ENCODE measurements around the gene ENPP3. TPM values are rescaled to one million over a fixed set of nuclear protein-coding genes. Genes with fewer than 3 reads are reported as not detected.
A peak's percentile ranks its signal among the peaks of the same experiment; 100 is the strongest.

ENPP3 gene
- total and polyA plus RNA-seq, 2 of the 13 experiments (the other 11 are each of a cell fraction or from before 2014, with no cell fraction given): 40.0 to 75.4 TPM

- TF ChIP-seq ARHGAP35 (CRISPR knock-in tag; IDR thresholded peaks at IDR 0.05; ENCODE audit: borderline replicate concordance) (no peak), MYNN (CRISPR knock-in tag; IDR thresholded peaks at IDR 0.05; ENCODE audit: low read depth) (no peak), ZBTB46 (CRISPR knock-in tag; IDR thresholded peaks at IDR 0.05; ENCODE audit: borderline replicate concordance) (no peak), ZNF230 (CRISPR knock-in tag; IDR thresholded peaks at IDR 0.05) (no peak), TEAD3 (CRISPR knock-in tag; optimal IDR thresholded peaks at IDR 0.05; ENCODE audit: borderline replicate concordance) (peak; percentile 63), NFIC (IDR thresholded peaks at IDR 0.05; ENCODE audit: low read length) (peak; percentile 86), ZNF10 (CRISPR knock-in tag; IDR thresholded peaks at IDR 0.05; ENCODE audit: borderline replicate concordance, low read depth) (no peak), CEBPG (CRISPR knock-in tag; IDR thresholded peaks at IDR 0.05) (peak; percentile 52), EED (CRISPR knock-in tag; IDR thresholded peaks at IDR 0.05) (no peak), UBTF (CRISPR knock-in tag; IDR thresholded peaks at IDR 0.05) (no peak), RARG (CRISPR knock-in tag; IDR thresholded peaks at IDR 0.05; ENCODE audit: low read depth) (no peak), ZNF629 (CRISPR knock-in tag; conservative IDR thresholded peaks at IDR 0.05) (0 out of 2 replicates have a peak, but pooled peaks have one; percentile 26), MIXL1 (CRISPR knock-in tag; IDR thresholded peaks at IDR 0.05) (peak; percentile 89), JDP2 (CRISPR knock-in tag; IDR thresholded peaks at IDR 0.05; ENCODE audit: borderline replicate concordance) (no peak), FOXP4 (CRISPR knock-in tag; IDR thresholded peaks at IDR 0.05) (peak; percentile 77), ZSCAN25 (CRISPR knock-in tag; IDR thresholded peaks at IDR 0.05) (no peak), ZBTB21 (CRISPR knock-in tag; IDR thresholded peaks at IDR 0.05) (no peak; the same call in 1 of the 2 replicates), MED8 (CRISPR knock-in tag; IDR thresholded peaks at IDR 0.05; ENCODE audit: insufficient replicate concordance) (no peak), HMGXB4 (CRISPR knock-in tag; IDR thresholded peaks at IDR 0.05; ENCODE audit: borderline replicate concordance in 1 of 2, low read depth in 1 of 2) (peak in 1 of 2 experiments; percentile 57; a peak in 1 of 4 replicates), ZFP1 (CRISPR knock-in tag; IDR thresholded peaks at IDR 0.05) (0 out of 2 replicates have a peak, but pooled peaks have one; percentile 38), FOXP1 (IDR thresholded peaks at IDR 0.05) (no peak), FOXP1 (CRISPR knock-in tag; IDR thresholded peaks at IDR 0.05) (peak; percentile 38; the same call in 1 of the 2 replicates), KLF16 (CRISPR knock-in tag; IDR thresholded peaks at IDR 0.05) (peak in 1 of 2 experiments; percentile 49; a peak in 1 of 4 replicates)
Measured at GRCh38 chr6:131769385-131770141, 132.5 kb downstream of the ENPP3 start (continued).
